DMS53 (cell line): ENCODE data around the gene MGA.
A peak's percentile ranks its signal among the peaks of the same experiment; 100 is the strongest.
"Not testable (repeated sequence)": the region's sequence is repeated elsewhere in the genome, so short reads cannot be mapped to it uniquely, and the experiment has no call there.

Experiments
- DNase-seq: peaks from one replicate; lab custom pipeline; 2025; lab: John Stamatoyannopoulos, UW

MGA gene

DNA sequence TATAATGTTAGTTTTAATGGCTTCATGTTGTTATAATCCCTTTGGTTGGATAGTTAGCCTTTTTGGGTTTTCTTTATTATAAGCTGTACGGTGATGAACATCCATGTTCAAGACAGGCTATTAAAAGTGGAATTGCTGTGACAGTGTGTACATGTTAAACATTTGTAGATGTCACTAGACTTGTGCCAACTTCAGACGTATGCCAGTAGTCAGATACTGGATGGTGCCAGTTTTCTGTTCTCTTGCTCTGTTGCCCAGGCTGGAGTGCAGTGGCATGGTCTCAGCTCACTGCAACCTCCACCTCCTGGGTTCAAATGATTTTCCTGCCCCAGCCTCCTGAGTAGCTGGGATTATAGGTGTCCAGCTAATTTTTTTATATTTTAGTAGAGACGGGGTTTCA, 54.1 kb downstream of the MGA start:
- no peak for DNase-seq

DNA sequence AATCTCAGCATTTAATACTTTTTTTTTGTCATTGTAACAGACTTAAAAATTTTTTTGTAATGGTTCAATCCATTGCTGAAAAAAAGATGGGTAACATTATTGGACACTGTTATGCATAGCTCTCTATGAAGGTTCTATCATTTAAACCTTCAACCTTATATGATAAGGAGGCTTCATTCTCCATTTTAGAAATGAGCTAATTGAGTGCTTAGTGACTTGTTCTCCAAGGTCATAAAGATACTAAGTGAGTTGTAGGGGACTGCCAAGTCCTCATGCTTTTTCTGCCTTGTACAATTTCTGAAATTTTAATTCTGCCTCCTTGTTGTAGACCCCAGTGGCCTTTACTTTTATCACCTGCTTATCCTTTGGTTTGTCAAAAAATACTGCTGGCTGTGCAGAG, 56.7 kb downstream of the MGA start:
- no peak for DNase-seq

DNA sequence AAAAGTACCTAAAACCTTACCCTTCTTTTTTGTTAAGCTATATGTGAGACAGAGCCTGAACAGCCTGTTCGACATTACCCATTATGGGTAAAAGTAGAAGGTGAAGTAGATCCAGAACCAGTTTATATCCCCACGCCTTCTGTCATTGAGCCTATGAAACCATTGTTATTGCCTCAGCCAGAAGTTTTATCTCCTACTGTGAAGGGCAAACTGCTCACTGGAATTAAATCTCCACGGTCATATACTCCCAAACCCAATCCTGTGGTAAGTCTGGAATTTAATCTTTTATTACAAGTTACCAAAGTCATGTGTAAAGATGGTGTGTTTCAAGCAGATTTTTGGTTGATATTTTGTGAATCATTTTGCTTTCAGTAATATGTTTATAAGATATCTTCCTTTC, 66.9 kb downstream of the MGA start:
- DNase-seq = no peak

DNA sequence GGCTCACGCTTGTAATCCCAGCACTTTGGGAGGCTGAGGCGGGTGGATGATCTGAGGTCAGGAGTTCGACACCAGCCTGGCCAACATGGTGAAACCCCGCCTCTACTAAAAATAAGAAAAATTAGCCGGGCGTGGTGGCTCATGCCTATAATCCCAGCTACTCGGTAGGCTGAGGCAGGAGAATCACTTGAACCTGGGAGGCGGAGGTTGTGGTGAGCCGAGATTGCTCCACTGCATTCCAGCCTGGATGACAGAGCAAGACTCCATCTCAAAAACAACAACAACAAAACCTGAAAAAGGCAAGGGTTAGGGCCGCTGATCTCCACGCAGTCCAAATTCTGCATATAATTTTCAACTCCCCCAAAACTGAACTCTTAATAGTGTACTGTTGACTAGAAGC, 67.9 kb downstream of the MGA start:
- DNase-seq = not testable (repeated sequence)

DNA sequence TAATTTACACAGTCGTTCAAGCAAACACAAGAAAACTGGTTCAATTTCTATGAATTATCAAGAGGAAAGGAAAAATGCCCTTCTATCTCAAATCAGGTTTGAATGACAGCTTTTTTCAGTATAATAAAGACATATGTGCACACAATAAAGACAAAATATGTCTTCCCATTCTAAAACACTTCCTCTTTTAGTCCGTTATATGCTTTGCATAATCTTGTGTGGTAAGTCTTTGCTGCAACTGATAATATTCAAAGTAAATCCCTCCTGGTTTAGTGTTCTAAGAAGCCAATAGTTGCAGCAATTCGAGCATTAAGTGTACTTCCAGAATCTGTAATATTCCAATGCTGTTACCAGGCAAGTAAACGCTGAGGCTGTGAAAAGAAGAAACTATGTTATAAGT, 70.3 kb downstream of the MGA start:
- DNase-seq = no peak

DNA sequence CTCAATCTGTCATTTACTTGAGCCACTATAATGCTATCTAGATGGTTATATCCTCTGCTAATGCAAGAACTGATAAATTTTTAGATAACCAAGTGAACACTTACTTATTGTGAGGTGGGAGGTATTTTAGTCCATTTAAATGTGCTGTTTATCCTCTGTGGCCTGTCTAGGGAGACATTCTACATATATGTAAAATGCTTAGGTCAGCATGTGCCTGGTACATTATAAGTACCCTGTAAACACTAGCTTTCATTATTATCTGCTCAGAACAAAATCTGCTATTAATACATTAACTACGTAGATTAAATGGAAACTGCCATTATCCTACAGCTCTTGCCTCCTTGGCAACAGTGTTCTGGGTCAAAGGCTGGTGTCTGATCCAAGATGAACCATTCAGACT, 72.3 kb downstream of the MGA start:
- no peak for DNase-seq

DNA sequence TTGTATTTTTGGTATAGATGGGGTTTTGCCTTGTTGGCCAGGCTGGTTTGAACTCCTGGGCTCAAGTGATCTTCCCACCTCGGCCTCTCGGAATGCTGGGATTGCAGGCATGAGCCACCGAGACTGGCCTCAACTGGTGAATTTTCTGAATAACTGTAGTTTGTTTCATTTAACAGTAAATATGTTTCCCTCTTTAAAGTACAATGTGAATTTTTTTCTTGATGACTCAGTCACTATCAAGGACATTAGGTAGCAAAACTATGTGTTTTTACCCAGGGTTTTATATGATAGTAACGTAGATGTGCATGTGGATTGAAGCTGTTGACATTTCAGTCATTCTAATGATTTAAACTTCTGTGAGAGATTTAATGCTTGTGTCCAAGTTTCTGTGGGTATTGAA, 73.9 kb downstream of the MGA start:
- DNase-seq = no peak

DNA sequence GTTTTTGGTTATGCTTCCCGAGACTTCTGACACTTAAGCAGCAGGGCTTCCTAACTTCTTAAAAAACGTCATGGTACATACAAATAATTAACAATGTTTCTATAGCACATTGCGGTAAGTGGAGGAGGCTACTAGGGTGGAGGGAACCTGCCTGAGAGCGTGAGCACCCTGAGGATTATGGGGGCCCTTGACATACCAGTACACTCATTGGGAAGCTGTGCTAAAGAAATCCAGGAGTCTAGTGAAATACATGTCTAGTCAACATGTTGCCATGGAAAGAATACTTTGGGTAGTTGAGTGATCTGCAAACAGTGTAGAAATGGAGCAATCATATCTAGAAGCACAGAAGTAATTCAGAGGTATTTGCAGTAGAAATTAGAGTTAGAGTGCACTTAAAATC, 74.8 kb downstream of the MGA start:
- DNase-seq = no peak

DNA sequence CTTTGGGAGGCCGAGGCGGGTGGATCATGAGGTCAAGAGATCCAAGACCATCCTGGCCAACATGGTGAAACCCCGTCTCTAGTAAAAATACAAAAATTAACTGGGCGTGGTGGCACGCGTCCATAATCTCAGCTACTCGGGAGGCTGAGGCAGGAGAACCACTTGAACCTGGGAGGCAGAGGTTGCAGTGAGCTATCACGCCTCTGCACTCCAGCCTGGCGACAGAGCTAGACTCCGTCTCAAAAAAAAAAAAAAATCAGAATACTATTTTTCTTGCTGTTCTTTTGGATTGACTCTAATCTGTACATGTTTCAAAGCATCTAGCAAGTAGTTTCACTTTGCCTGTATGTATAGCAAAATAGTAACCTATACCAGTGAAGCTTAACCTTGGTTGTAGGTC, 75.3 kb downstream of the MGA start:
- DNase-seq = not testable (repeated sequence)

DNA sequence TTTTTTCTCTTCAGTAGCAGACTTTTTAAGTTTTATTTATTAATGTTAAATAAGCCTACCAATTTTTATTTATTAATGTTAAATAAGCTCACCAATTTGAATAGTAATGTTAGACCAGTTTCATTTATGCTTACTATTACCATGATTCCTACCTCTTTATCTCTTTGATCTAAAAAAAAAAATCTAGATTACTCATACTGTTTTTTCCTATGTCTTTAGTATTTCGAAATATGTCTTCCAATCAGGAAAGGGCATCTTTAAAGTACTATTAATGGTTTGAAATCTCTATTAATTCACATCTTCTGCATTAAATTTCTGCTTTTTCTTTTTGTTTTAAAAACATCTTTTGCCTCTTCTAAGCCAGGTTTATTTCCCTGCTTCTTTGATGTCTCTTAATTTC, 86.6 kb downstream of the MGA start:
- no peak for DNase-seq

DNA sequence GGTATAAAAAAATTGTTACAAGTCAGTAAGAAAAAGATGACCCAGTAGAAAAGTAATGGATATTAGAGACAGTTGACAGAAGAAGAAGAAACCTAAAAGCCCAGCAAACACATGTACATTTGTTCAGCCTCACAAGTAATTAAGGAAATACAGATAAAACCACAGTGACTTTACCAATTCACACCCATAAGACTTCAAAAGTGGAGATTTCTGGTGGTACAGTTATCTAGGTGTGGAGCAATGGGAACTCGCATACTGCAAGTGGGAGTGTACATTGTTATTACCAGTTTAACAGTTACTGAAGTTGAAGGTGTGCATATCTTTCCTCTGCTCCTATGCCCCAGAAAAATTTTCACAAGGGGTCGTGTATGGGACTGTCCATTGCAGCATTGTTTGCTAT, 96.0 kb downstream of the MGA start:
- DNase-seq = no peak

DNA sequence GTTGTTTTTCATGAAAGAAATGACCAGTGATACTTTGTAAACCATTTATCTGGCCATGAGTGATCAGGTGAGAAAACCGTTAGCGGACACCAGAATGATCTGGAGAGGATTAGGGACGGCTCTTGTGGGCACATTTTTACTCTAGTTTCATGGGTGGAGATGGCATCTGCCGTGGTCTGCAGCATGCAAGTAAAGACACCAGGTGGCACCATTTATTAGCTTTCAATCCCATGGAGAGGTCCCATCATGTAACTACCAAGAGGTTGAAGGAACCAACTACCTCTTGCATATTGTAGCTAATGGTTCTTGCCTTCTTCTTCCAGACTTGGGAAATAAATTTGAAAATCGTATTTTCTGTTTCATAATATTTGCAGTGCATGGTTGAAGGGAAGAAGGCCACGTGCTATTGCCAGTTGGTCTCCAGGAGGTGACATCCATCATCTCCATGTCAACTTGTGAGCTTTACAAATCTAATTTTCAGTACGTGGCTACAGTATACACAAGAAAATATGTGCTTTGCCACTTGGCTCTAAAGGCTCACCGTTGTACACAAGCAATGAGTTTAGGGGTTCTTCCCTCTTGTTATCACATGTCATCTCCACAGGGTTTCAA, 112.6 kb downstream of the MGA start:
- peak; percentile 85 for DNase-seq

DNA sequence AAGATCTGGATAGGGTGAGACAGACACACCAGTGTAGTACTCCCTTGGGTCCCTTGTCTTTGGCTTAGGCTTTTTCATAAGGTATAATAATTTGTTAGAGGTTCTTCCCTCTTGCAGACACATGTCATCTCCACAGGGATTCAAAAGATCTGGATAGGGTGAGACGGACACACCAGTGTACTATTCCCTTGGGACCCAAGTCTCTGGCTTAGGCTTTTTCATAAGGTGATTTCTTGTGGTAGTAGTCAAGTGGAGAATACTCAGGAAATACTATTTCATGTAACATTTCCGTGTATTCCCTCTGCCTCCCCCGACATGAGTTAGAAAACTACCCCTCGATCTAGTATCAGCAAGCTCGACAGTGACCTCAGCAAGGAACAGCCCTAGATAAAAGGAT, 113.1 kb downstream of the MGA start:
- DNase-seq = peak; percentile 44

DNA sequence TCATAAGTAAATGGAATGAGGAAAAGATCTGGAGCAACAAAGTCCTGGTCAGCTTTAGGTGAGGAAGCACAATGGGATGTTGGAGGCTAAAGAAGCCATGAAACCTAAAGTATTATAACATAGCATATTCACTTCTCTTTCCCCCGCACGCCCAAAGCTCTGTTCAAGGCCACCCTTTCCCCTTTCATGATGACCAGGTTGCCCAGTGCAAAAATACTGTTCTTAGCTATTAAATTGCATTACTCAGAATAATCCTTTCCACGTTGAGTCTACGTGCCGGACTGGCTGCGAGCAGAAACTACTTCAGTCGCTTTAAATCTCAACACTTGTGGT, 113.5 kb downstream of the MGA start:
- DNase-seq = no peak

DNA sequence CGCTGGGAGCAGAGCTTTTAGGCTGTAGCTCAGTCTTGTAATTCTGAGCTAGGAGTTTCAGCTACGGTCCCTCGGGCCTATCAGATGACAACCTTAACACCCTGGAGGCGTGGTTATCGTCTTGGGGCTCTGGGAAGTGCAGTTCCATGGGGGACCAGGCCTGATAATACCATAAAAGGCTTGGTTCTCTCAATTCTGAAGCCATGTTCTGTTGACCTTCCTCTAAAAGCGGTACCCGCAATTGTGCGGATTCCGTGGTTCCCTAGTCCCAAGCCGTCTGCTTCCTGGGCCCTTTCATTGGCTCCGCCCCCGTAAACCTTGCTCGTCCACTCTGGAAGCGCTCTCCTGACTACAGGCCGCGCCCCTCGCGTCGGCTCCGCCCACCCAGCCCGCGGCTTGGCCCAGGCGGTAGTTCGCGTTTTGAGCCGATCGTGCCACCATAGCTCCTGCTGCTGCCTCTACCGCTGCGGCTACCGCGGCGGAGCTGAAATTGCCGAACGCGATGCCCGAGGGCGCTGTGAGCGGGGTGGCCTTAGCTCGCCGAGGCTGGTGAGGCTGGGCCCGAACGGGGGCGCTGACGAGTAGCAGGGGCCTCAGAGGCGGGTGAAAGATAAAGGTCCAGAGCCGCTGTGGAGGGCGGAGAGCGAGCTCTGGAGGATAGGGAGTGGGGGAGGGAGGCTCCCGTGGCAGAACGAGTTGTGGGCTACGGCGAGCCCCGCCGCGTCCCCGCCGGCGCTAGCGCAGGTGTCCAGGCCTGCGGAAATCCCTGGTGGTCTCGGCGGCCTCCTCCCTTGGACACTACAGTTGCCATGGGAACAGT, 114.1 kb downstream of the MGA start, which contains the start of gene MAPKBP1:
TSS of gene MAPKBP1 (plus strand) at position 423 of the 820 bp plus-strand sequence. CDS start 792 bp downstream, outside the sequence.
- DNase-seq = peak; percentile 97

DNA sequence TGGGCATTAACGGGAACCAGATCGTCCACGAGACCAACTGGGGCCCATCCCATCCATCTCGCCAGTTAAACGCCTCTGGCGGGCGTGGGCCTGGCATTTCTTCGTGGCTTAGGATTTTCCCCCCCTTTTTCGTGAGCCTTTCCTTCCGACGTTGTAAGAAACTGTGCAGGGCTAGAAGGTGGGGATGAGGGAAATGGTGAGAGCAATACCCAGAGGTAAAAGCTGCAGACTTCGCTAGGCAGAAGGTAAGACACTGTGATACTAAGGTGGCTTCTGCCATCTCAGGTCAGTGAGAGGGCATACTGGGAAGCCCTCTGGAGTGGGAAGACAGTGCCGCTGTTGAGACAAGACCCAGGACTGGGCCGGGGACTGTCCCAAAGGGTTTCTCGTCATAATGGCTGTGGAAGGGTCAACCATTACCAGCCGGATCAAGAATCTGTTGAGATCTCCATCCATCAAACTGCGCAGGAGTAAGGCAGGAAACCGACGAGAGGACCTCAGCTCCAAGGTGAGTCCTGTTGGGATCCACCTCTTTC, 114.7 kb downstream of the MGA start:
- no peak for DNase-seq

DNA sequence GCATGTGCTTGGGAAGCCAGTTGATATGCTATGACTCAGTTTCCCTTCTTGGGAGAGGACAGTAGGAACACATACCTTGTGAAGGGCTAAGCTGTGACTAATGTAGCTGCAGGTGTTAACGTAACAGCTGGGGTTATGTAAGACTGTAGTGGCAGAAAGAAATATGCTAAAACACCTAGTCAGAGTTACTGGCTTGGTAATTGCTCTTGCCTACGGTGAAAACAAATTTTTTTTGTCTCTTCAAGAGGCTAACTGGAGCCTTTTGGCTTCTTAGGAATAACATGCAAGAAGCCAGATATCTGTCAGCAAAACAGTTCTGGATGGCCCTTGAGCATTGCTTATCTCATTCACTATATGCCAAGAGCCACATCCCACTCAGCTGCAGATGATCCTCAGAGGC, 115.4 kb downstream of the MGA start:
- no peak for DNase-seq

DNA sequence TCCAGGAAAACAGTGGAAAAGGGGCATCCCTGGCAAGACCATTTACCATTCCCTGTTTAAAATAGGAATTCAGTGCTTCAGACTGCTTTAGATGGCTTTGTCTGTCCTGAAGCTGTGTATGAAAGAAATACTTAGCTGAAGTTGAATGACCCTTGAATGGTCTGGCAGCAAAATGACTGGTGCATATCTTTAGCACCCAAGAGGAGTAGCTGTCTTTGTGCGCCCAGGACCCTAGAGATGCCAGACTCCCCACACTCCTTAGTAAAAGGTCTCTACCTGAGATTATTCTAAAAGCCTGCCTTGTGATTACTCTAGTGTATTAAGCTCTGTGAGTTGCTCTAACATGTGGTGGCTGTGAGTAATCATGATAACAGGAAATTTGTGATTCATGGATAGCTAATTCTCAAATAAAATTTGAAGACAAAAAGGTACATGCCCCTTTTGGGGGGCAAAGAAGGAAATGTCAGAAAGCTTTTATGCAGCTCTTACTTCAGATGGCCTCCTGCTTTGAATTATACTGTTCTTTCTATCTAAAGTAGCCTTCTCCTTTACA, 117.3 kb downstream of the MGA start:
- no peak for DNase-seq

DNA sequence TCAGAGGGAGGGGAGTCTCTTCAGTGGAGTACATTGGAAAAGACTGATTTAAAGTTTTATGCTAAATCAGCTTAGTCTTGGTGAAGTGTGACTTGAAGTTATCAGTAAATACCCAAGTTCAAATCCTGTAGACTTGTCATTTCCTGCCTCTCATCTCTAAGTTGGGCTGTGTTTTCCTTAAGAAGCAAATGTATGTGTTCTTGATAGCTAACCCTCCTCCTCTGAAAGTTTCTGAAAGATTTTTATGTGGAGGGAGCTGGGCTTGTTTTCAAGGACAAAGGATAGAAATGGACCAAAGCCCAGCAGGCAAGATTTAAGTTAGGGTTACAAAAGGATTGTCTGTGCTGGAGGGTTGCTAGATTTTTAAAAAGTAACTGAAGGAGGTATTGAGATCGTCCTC, 118.3 kb downstream of the MGA start:
- DNase-seq = no peak

DNA sequence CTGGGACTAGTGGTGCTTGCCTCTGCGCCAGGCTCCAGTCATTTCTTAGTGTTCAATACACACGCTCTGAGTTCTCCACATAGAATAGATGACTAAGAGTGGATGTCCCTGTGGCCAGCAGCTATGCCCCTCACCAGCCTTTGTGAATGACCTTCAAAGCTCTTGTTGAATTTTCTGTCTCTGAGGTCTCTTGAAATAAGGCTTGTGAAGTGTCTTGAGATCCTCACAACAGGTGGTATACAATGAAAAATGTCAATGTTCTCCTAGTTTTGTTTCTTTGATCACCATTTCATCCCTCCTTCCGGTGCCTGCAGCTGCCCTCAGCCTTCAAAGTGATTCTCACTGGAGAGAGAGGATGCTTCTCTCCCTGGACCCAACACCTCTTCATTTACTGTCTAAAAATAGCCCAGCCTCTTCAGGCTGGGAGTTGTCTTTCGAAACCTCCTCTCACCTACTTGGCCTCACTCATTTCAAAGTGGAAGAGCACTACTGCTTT, 119.5 kb downstream of the MGA start:
- peak; percentile 12 for DNase-seq

DNA sequence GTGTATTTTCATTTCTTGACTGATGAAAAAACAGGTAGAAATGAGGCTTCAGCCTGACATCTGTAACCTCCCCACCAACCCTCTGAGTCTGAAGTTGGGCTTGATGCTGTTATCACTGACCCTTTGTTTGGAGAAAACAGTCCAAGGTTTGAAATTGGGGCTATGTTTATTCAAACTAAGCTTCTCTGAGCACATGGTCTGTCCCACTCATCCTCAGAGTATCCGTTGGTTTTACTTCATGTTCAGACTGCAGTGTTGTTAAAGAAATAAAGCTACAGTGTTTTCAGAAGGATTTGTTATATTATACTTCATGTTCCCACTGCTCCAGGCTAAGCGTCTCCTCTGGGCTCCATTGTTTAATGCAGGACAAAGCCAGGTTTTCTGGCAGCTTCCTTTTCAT, 120.1 kb downstream of the MGA start:
- no peak for DNase-seq

DNA sequence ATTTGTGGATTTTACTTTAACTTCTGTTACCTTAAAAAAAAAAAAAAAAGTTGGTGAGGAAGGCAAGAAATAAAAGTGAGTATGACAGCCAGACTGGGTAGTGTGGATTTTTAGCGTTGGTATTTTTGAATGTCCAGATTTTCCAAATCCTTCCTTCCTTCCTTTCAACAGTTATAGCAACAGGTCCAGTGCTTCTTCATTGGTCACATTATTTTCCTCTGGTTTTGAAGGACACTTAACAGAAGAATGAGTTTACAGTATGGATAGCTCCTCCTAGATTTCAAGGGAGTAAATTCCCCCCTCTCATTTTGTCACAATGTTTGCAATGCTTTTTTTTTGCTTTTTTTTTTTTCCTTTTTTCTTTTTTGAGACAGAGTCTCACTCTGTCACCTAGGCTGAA, 120.5 kb downstream of the MGA start:
- no peak for DNase-seq
